HUES64 (cell line): ENCODE data around the gene ABHD6.

Experiments
- H3K27ac ChIP-seq: 2 replicates; pipeline ENCODE4 v1.7.0; 2013; ENCODE audit warnings: low read depth, low read length, inconsistent platforms
- H3K27me3 ChIP-seq: 2 replicates; pipeline ENCODE4 v1.6.1; 2013; ENCODE audit warnings: mild to moderate bottlenecking, low read length; ENCODE audit not compliant: insufficient read depth
- H3K36me3 ChIP-seq: 2 replicates; pipeline ENCODE4 v1.6.1; 2013; ENCODE audit warnings: mild to moderate bottlenecking, low read length; ENCODE audit not compliant: insufficient read depth
- H3K4me1 ChIP-seq: 2 replicates; pipeline ENCODE4 v1.6.1; 2013; ENCODE audit warnings: mild to moderate bottlenecking, low read length, moderate library complexity; ENCODE audit not compliant: insufficient read depth
- H3K4me3 ChIP-seq: 2 replicates; pipeline ENCODE4 v1.5.1; 2013; ENCODE audit warnings: mild to moderate bottlenecking, low read length, moderate library complexity
- H3K9ac ChIP-seq: 2 replicates; pipeline ENCODE4 v1.6.1; 2013; ENCODE audit warnings: mild to moderate bottlenecking, low read depth, low read length
- H3K9me3 ChIP-seq: 2 replicates; pipeline ENCODE4 v1.6.1; 2013; ENCODE audit warnings: low read depth, low read length; ENCODE audit not compliant: insufficient read depth
- WGBS: fragments of 150-250, 120-280 bp; methylation state at CpG from one replicate; pipeline ENCODE4 v1.1.7; 2013; ENCODE audit warnings: missing lambda C conversion rate; 5-methylcytosine and 5-hydroxymethylcytosine counted together

The ABHD6 gene

DNA sequence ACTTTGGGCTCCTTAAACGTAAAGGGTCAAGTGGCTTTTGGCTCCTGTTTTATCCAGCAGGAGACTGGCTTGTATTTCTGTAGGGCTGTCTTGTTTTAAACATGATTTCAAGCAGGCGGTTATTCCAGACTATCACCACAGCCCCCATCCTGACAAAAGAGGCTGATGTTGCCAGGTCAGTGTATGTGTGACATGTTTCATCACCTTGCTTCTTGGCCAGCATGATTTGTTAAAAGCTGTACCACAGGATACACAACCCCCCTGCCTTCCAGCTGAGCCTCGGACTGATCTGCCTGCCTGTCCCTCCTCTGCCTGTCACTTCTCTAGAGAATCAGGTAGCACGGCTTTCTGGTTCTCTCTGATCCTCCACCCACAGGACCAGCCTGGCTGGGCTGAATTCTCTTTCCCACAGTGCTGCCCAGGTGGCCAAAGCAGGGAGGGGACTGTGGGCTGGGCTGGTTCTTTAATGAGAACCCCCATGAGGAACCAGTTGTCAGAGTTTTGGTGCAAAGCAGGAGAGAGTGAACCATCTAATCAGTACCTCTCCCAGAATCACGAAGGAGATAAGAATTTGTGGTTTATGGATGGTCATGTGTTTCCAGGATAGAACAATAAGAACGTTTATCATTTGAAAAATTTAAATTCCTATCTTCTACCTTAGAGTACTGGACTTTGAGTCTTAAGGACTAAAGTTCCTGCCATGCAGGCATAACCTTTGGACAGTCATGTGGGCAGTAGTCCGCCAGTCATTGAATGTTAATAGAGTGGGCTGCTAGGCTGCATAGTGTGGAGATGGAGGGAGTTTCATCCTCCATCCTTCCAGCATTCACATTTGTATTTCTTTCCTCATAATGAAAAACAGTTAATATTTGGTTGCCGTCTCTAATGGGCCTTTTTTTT, 8.8 kb downstream of the ABHD6 start:
- Histone ChIP-seq H3K27ac (no peak overlapping the region), H3K36me3 (no peaks in the 10 kb centered on the region), H3K27me3 (no peaks in the 10 kb centered on the region), H3K9me3 (no peaks in the 10 kb centered on the region), H3K4me1 (peaks cover 11% of the 10 kb centered on the region; the same call in 1 of the 2 replicates), H3K4me3 (no peak overlapping the region), H3K9ac (no peak overlapping the region)
- WGBS: 76% methylated on average over 6 of the region's 8 CpGs

DNA sequence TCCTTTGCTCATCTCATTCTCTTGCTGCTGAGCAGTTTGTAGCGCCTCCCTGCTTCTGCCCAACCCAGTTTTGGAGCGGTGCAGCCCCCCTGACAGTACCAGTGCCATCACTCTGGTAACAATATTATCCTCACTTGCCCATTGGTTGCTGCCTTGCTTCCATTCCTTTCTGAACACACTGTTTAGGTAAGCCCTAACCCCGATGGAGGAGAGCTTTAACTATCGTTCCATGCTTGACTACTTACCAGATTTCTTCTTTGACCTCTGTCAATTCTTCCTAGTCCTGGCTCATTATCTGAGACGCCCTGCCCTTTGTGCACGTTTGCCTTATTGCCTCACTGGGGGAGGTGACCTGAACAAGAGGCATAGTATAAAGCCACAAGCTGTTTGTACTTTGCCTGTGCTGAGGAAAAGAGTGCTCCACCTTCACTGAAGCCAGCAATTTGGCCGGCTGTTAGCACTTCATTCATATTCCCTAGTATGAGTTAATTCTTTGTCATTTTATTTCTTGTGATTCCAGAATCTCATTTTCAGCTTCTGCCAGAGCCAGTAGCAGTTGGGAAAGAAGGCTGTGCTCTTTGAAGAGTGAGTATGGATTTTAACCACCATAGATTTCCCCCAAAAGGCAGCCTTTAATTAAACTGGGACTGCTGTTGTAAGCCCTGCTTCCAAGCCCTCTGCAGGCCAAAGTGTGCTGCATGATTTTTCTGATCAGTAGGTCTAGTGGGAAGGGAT, 11.9 kb downstream of the ABHD6 start:
- H3K36me3 ChIP-seq: no peaks in the 10 kb centered on the region
- 46% methylated on average over 6 of the region's 7 CpGs for WGBS
- H3K4me3 ChIP-seq: no peak overlapping the region
- no peaks in the 10 kb centered on the region for H3K27me3 ChIP-seq
- H3K4me1 ChIP-seq: peaks cover 11% of the 10 kb centered on the region; the same call in 1 of the 2 replicates
- no peak overlapping the region for H3K27ac ChIP-seq
- no peaks in the 10 kb centered on the region for H3K9me3 ChIP-seq
- no peak overlapping the region for H3K9ac ChIP-seq

DNA sequence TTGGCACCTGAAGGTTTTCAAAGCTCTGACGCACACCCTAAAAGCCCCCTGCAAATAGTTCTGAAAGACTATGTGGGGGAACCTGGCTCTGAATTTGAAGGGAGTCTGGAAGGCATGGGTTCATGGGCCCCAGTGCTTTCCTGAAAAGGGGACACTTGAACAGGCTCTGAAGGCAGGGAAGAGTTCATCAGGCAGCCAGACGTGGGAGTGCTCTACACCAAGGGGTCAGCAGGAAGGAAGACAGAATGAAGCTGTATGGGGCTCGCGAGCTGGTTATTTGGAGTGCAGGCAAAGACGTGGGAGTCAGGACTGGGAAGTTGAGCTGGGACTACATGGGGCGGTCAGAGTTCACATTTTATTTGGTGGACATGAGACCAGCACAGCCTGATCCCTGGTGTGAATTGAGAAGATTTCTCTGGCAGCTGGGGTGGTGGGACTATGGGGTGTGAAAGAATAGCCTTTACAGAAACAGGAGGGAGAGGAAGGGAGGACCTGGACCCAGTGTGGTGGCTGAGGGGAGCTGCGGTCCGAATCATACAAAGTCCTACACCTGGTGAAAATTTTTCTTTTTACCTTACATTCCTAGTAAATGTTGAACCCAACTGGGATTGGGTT, 12.6 kb downstream of the ABHD6 start:
- Histone ChIP-seq H3K4me1 (peaks cover 11% of the 10 kb centered on the region; the same call in 1 of the 2 replicates), H3K27me3 (no peaks in the 10 kb centered on the region), H3K9ac (no peak overlapping the region), H3K4me3 (no peak overlapping the region), H3K27ac (no peak overlapping the region), H3K36me3 (no peaks in the 10 kb centered on the region), H3K9me3 (no peaks in the 10 kb centered on the region)
- WGBS: 68% methylated on average over 6 of the region's 8 CpGs

DNA sequence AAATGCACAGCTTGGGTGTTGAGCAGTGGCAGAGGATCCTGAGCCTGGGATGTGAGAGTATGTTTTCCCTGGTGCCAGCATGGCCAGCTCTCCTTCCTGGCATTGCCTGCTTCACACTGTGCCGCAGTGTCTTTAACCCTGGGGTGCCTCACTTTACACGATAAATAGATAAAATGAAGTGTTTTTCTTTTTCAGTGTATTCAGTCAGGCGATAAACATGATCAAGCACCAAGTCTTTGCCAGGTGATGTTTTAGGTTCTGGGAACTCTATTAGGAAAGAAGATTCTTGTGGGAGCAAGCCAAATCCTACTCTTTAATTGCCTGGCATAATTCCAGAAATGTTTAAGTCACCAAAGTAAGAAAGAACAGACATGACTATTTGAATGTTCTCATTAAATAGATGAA, 14.0 kb downstream of the ABHD6 start:
- H3K9me3 ChIP-seq: no peaks in the 10 kb centered on the region
- WGBS: 93% methylated on average over 3 of the region's 3 CpGs
- no peaks in the 10 kb centered on the region for H3K36me3 ChIP-seq
- H3K4me1 ChIP-seq: peaks cover 4% of the 10 kb centered on the region; the same call in 1 of the 2 replicates
- H3K9ac ChIP-seq: no peak overlapping the region
- no peaks in the 10 kb centered on the region for H3K27me3 ChIP-seq
- no peak overlapping the region for H3K4me3 ChIP-seq
- no peak overlapping the region for H3K27ac ChIP-seq

DNA sequence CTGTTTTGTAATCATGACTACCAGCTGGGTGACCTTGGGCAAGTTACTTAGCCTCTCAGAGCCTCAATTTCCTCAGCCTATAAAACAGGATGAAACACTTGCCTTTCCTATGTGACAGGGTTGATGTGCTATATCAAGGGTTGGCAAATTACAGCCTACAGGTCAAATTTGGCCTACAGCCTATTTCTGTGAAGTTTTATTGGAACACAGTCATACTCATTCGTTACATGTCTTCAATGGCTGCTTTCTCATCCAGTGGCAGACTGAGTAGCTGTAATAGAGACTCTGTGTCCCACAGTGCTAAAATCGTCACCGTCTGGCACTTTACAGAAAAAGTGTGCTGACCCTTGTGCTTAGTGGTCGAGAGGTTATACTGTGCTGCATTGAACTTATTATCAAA, 16.6 kb downstream of the ABHD6 start:
- Histone ChIP-seq H3K4me1 (peaks cover 4% of the 10 kb centered on the region; the same call in 1 of the 2 replicates), H3K27me3 (no peaks in the 10 kb centered on the region), H3K36me3 (no peaks in the 10 kb centered on the region), H3K9me3 (no peaks in the 10 kb centered on the region), H3K4me3 (no peak overlapping the region), H3K27ac (no peak overlapping the region), H3K9ac (no peak overlapping the region)
- 95% methylated on average over 4 of the region's 4 CpGs for WGBS

DNA sequence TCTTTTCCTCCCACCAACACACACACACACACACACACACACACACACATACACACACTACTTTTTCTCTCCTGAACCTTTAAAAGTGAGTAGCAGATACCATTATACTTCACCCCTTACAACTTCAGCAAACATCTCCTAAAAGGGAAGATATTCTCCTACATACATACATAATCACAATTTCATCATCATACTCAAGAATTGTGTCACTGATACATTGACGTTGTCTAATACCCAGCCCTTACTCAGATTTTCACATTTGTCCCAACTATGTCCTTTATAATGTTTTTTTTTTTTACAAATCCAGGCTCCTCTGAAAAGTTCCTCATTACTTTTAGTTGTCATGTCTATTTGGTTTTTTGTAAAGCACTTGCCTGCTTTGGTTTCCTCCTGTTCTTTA, 18.5 kb downstream of the ABHD6 start:
- Histone ChIP-seq H3K9ac (no peak overlapping the region), H3K36me3 (no peaks in the 10 kb centered on the region), H3K4me1 (no peaks in the 10 kb centered on the region), H3K27me3 (no peaks in the 10 kb centered on the region), H3K27ac (no peak overlapping the region), H3K4me3 (no peak overlapping the region), H3K9me3 (no peaks in the 10 kb centered on the region)
- WGBS: 89% methylated on average over 1 of the region's 1 CpG

DNA sequence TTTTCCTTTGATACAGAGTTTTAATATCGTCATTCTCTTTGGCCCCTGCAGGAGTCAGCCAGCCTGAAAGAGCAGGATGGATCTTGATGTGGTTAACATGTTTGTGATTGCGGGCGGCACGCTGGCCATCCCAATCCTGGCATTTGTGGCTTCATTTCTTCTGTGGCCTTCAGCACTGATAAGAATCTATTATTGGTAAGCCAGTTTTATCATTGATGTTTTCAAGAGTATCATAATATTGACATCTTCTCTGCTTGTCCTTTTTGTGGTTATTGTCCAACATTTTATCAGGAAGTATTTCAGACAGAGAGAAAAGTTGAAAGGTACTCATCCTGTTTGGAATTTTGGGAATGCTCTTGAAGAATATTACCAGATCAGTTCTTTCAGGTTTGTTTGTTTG, 18.9 kb downstream of the ABHD6 start:
- H3K9ac ChIP-seq: no peak overlapping the region
- H3K27ac ChIP-seq: no peak overlapping the region
- H3K4me1 ChIP-seq: no peaks in the 10 kb centered on the region
- no peaks in the 10 kb centered on the region for H3K27me3 ChIP-seq
- WGBS: 94% methylated on average over 4 of the region's 4 CpGs
- no peaks in the 10 kb centered on the region for H3K9me3 ChIP-seq
- H3K4me3 ChIP-seq: no peak overlapping the region
- no peaks in the 10 kb centered on the region for H3K36me3 ChIP-seq

DNA sequence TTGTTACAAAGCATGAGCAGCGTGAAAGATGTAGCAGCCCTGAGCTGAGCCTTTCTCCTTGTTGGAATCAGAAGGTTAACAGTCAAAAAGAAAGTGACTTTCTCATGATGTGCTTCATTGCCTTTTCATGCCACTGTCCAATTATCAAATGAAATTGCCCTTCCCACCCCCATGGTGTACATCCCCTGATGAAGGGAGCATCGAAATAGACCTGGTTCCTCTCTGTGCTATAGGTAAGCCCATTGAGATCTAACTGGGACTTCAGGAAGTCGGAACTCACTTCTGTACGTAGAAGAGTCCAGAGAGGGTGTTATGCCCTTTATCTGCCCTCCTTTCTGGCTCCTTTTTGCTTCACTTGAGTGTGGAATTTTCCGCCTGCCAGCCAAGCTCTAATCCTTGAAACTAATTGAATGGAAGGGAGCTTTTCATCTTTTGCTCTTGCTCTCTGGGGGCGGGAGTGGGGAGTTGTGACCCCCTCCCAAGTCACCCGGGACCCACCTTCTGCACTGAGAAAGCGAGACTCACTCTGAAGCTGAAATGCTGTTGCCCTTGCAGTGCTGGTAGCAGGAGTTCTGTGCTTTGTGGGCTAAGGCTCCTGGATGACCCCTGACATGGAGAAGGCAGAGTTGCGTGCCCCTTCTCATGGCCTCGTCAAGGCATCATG, 20.9 kb downstream of the ABHD6 start:
- no peak overlapping the region for H3K27ac ChIP-seq
- no peaks in the 10 kb centered on the region for H3K4me1 ChIP-seq
- no peak overlapping the region for H3K9ac ChIP-seq
- no peaks in the 10 kb centered on the region for H3K9me3 ChIP-seq
- WGBS: 88% methylated on average over 10 of the region's 10 CpGs
- H3K4me3 ChIP-seq: no peak overlapping the region
- no peaks in the 10 kb centered on the region for H3K36me3 ChIP-seq
- no peaks in the 10 kb centered on the region for H3K27me3 ChIP-seq

DNA sequence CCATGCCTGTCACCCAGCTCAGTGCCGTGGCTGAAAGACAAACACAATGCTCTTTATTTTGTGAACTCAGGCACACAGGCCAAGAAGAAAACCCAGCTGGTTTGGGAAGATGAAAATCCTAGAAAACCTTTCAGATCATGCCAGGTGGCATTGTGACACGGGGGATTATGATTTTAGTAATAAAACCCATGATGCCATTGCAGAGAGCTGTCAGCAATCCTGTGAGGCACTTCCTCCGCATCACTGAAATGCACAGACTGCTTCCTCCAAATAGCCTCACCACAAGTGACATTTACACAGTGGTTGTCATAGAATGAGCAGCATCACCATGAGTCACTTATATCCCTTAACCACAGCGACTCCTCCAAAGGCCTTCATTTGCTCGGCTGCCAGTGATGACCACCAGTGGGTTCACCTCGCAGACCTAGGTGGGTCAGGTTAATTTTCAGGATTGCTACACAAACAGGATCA, 22.7 kb downstream of the ABHD6 start:
- Histone ChIP-seq H3K9me3 (no peaks in the 10 kb centered on the region), H3K27me3 (no peaks in the 10 kb centered on the region), H3K9ac (no peak overlapping the region), H3K4me3 (no peak overlapping the region), H3K36me3 (no peaks in the 10 kb centered on the region), H3K27ac (no peak overlapping the region), H3K4me1 (no peaks in the 10 kb centered on the region)
- WGBS: 94% methylated on average over 6 of the region's 6 CpGs

DNA sequence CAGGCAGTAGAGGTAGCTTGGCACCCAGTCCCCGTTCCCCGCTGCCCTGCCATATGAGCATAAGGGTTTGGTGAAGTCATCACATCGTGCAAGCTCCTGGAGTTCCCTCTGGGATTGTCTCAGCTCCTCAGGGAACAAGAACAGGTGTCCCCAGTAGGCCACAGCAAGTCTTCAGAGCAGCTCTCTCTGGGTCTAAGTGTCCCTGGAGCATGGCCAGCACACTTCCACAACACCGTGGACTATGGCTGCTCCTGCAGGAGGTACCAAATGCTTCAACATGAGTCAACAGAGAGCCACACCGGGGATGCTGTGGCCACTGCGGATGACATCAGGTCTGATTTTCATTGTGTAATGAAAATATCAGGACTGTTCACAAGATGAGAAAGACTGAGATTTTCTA, 23.1 kb downstream of the ABHD6 start:
- Histone ChIP-seq H3K27me3 (no peaks in the 10 kb centered on the region), H3K36me3 (no peaks in the 10 kb centered on the region), H3K4me3 (no peak overlapping the region), H3K9ac (no peak overlapping the region), H3K9me3 (no peaks in the 10 kb centered on the region), H3K4me1 (no peaks in the 10 kb centered on the region), H3K27ac (no peak overlapping the region)
- WGBS: 94% methylated on average over 6 of the region's 6 CpGs
